Measurements from ENCODE around the gene ADAMTS16.

The ADAMTS16 gene

GRCh38 chr5:5246736-5247135 is 106.6 kb downstream of the ADAMTS16 start:
- DNase-seq, result no peak

GRCh38 chr5:5250758-5251157 is 110.6 kb downstream of the ADAMTS16 start:
- DNase-seq, result no peak

- no peak for DNase-seq
These were observed 112.0 kb downstream of the ADAMTS16 start for GRCh38 chr5:5252106-5252505.

GRCh38 chr5:5257353-5257752 is 117.2 kb downstream of the ADAMTS16 start:
- no peak for DNase-seq

- no peak for DNase-seq
These were observed 118.4 kb downstream of the ADAMTS16 start for GRCh38 chr5:5258564-5258963.

- DNase-seq, result no peak
These were observed 124.6 kb downstream of the ADAMTS16 start for GRCh38 chr5:5264727-5265126.

GRCh38 chr5:5266297-5266696 is 126.2 kb downstream of the ADAMTS16 start:
- no peak for DNase-seq

GRCh38 chr5:5270161-5270560 is 130.0 kb downstream of the ADAMTS16 start:
- no peak for DNase-seq

GRCh38 chr5:5270958-5271785 is 131.0 kb downstream of the ADAMTS16 start:
- DNase-seq, result peak; percentile 70

- DNase-seq, result no peak
These were observed 131.7 kb downstream of the ADAMTS16 start for GRCh38 chr5:5271786-5272321.

- no peak for DNase-seq
These were observed 133.3 kb downstream of the ADAMTS16 start for GRCh38 chr5:5273398-5273797.

GRCh38 chr5:5273976-5274375 is 133.8 kb downstream of the ADAMTS16 start:
- no peak for DNase-seq

GRCh38 chr5:5275211-5275610 is 135.1 kb downstream of the ADAMTS16 start:
- DNase-seq, result no peak

- DNase-seq, result no peak
These were observed 136.3 kb downstream of the ADAMTS16 start for GRCh38 chr5:5276430-5276829.

- DNase-seq, result no peak
These were observed 136.9 kb downstream of the ADAMTS16 start for GRCh38 chr5:5276951-5277517.

GRCh38 chr5:5278201-5278814 is 138.2 kb downstream of the ADAMTS16 start:
- no peak for DNase-seq

GRCh38 chr5:5278815-5279381 is 138.8 kb downstream of the ADAMTS16 start:
- no peak for DNase-seq

- DNase-seq, result no peak
These were observed 145.8 kb downstream of the ADAMTS16 start for GRCh38 chr5:5285906-5286305.

- DNase-seq, result no peak
These were observed 147.3 kb downstream of the ADAMTS16 start for GRCh38 chr5:5287419-5287818.

- no peak for DNase-seq
These were observed 148.1 kb downstream of the ADAMTS16 start for GRCh38 chr5:5288201-5288600.

- no peak for DNase-seq
These were observed 149.4 kb downstream of the ADAMTS16 start for GRCh38 chr5:5289537-5289936.

- no peak for DNase-seq
These were observed 150.7 kb downstream of the ADAMTS16 start for GRCh38 chr5:5290674-5291334.

GRCh38 chr5:5291357-5291756 is 151.2 kb downstream of the ADAMTS16 start:
- DNase-seq, result no peak
